HepG2 (cell line): ENCODE measurements around the gene ZNF839.

Experiments
- CTCF ChIP-seq: sonication (generic); formaldehyde crosslinking; IDR thresholded peaks from 2 replicates; pipeline ENCODE4 v1.5.0; 2020; ENCODE audit warnings: mild to moderate bottlenecking, missing genetic modification reagents, moderate library complexity
- POLR2A ChIP-seq, 2 experiments: IDR thresholded peaks; 2 replicates each; pipeline ENCODE4 v1.6.1; 2011; ENCODE audit warnings: low read depth in 2 of 2, low read length in 2 of 2, mild to moderate bottlenecking in 1 of 2, moderate library complexity in 1 of 2; ENCODE audit not compliant: insufficient read depth in 1 of 2
- RELA ChIP-seq: sonication (generic); formaldehyde crosslinking; IDR thresholded peaks from 2 replicates; pipeline ENCODE4 v1.4.0; 2020; ENCODE audit warnings: missing genetic modification reagents

- TF ChIP-seq CTCF (CRISPR knock-in tag), result no peak
- no peak for TF ChIP-seq RELA
- no peak for TF ChIP-seq POLR2A (IDR thresholded peaks at IDR 0.05; ENCODE audit: insufficient read depth in 1 of 2, low read depth in 2 of 2, low read length in 2 of 2)
Measured at GRCh38 chr14:102280376-102280962, 39.1 kb upstream of the ZNF839 start.
